Activated CD4-positive, alpha-beta T cell treated with anti-CD3 and anti-CD28 coated beads for 36 hours (primary cell): ENCODE data around the gene DYDC1. TPM values are rescaled to one million over a fixed set of nuclear protein-coding genes. Genes with fewer than 3 reads are reported as not detected.
"Not testable (repeated sequence)": the region's sequence is repeated elsewhere in the genome, so short reads cannot be mapped to it uniquely, and the experiment has no call there.

Source experiments
- ATAC-seq: fragments of 200-7000 bp; cut with Tn5 transposase; one replicate; pipeline ENCODE4 v1.10.0; 2021; ENCODE audit warnings: mild to moderate bottlenecking, moderate library complexity
- CTCF ChIA-PET: fragments of 350-600 bp; sonication (Branson Sonifier 250); formaldehyde crosslinking; loops from one replicate; lab custom pipeline; 2021; ENCODE audit warnings: antibody characterized with exemption; lab: Charles Lee
- POLR2A ChIA-PET: fragments of 350-600 bp; sonication (Branson Sonifier 250); formaldehyde crosslinking; loops from one replicate; lab custom pipeline; 2021; ENCODE audit warnings: antibody characterized with exemption, inconsistent platforms; lab: Charles Lee
- DNase-seq: peaks from one replicate; pipeline ENCODE4 v3.0.0-alpha.2; 2020
- H3K27ac Mint-ChIP-seq: one replicate; pipeline ENCODE4 v1.8.0; 2021; ENCODE audit warnings: mixed read lengths
- H3K27me3 Mint-ChIP-seq: one replicate; pipeline ENCODE4 v1.8.0; 2021; ENCODE audit warnings: mixed read lengths
- H3K36me3 Mint-ChIP-seq: one replicate; pipeline ENCODE4 v1.8.0; 2021; ENCODE audit warnings: low read depth, mixed read lengths
- H3K4me1 Mint-ChIP-seq: one replicate; pipeline ENCODE4 v1.8.0; 2021; ENCODE audit warnings: mixed read lengths
- H3K4me3 Mint-ChIP-seq: one replicate; pipeline ENCODE4 v1.8.0; 2021; ENCODE audit warnings: mild to moderate bottlenecking, moderate library complexity, mixed read lengths
- H3K9me3 Mint-ChIP-seq: one replicate; pipeline ENCODE4 v1.8.0; 2021; ENCODE audit warnings: low read depth, mixed read lengths
- intact Hi-C, 2 experiments: fragments of 100-400 bp; cut with DNase I in 1 of 2; cut with micrococcal nuclease in 1 of 2; formaldehyde crosslinking; loops; one replicate each; pipeline versions ENCODE4 v1.14.2 to v1.15.1; 2022 to 2024; cut with DNase I, micrococcal nuclease
- total RNA-seq, 2 experiments: library from RNA; stranded (reverse); gene quantifications; one replicate each; pipeline ENCODE4 v1.2.3, GENCODE V29; 2021

DYDC1 gene
- total RNA-seq, 2 experiments from 2014 or later: not detected

- Mint-ChIP-seq H3K36me3 (no peaks in the 10 kb centered on the region), H3K4me1 (no peaks in the 10 kb centered on the region), H3K27ac (no peak overlapping the region), H3K27me3 (no peaks in the 10 kb centered on the region), H3K4me3 (no peak overlapping the region), H3K9me3 (no peaks in the 10 kb centered on the region)
- ChIA-PET POLR2A (no interaction called here), CTCF (interaction anchor here (1.3 kb wide), 1 partner anchor 129 kb away, joined by 3 read pairs; no protein-coding TSS in a partner anchor)
- ATAC-seq (no peak), DNase-seq (no peak)
- intact Hi-C loops: no loop called here
These were observed 41.2 kb downstream of the DYDC1 start for GRCh38 chr10:80315391-80315790.

- H3K4me3 Mint-ChIP-seq: no peak overlapping the region
- intact Hi-C loops: no loop called here
- no peaks in the 10 kb centered on the region for H3K36me3 Mint-ChIP-seq
- no peaks in the 10 kb centered on the region for H3K4me1 Mint-ChIP-seq
- ChIA-PET CTCF (no interaction called here), POLR2A (no interaction called here)
- no peaks in the 10 kb centered on the region for H3K27me3 Mint-ChIP-seq
- no peaks in the 10 kb centered on the region for H3K9me3 Mint-ChIP-seq
- ATAC-seq (no peak), DNase-seq (no peak)
- H3K27ac Mint-ChIP-seq: no peak overlapping the region
These were observed 43.0 kb downstream of the DYDC1 start for GRCh38 chr10:80313523-80313922.

GRCh38 chr10:80305989-80306388, 50.6 kb downstream of the DYDC1 start:
- H3K4me1 Mint-ChIP-seq, POLR2A ChIA-PET, CTCF ChIA-PET, H3K27ac Mint-ChIP-seq, DNase-seq, H3K4me3 Mint-ChIP-seq, H3K36me3 Mint-ChIP-seq, intact Hi-C loops, ATAC-seq: not testable (repeated sequence)
- peaks cover 10% of the 10 kb centered on the region for H3K27me3 Mint-ChIP-seq
- peaks cover 20% of the 10 kb centered on the region for H3K9me3 Mint-ChIP-seq

GRCh38 chr10:80296942-80297341, 59.6 kb downstream of the DYDC1 start:
- ATAC-seq: no peak
- CTCF ChIA-PET: no interaction called here
- H3K4me1 Mint-ChIP-seq: no peaks in the 10 kb centered on the region
- peaks cover 7% of the 10 kb centered on the region for H3K27me3 Mint-ChIP-seq
- H3K27ac Mint-ChIP-seq: no peak overlapping the region
- H3K4me3 Mint-ChIP-seq: no peak overlapping the region
- DNase-seq: no peak
- POLR2A ChIA-PET: no interaction called here
- H3K9me3 Mint-ChIP-seq: peaks cover 18% of the 10 kb centered on the region
- intact Hi-C loops: no loop called here
- H3K36me3 Mint-ChIP-seq: no peaks in the 10 kb centered on the region

GRCh38 chr10:80292607-80293239, 63.8 kb downstream of the DYDC1 start:
- no peak for DNase-seq
- Mint-ChIP-seq H3K4me1 (no peaks in the 10 kb centered on the region), H3K27me3 (peaks cover 12% of the 10 kb centered on the region), H3K27ac (no peak overlapping the region), H3K9me3 (peaks cover 6% of the 10 kb centered on the region), H3K4me3 (no peak overlapping the region), H3K36me3 (no peaks in the 10 kb centered on the region)
- ATAC-seq: no peak
- intact Hi-C loops: no loop called here
- ChIA-PET POLR2A (no interaction called here), CTCF (interaction anchor here (0.6 kb wide), 1 partner anchor 13 kb away, joined by 4 read pairs; no protein-coding TSS in a partner anchor)

GRCh38 chr10:80290474-80291220, 65.9 kb downstream of the DYDC1 start:
- no peaks in the 10 kb centered on the region for H3K4me1 Mint-ChIP-seq
- H3K27me3 Mint-ChIP-seq: peaks cover 14% of the 10 kb centered on the region
- no peak overlapping the region for H3K27ac Mint-ChIP-seq
- H3K4me3 Mint-ChIP-seq: no peak overlapping the region
- ChIA-PET POLR2A (no interaction called here), CTCF (interaction anchor here (1.2 kb wide), 1 partner anchor 30 kb away, joined by 6 read pairs; no protein-coding TSS in a partner anchor)
- intact Hi-C loops: no loop called here
- no peaks in the 10 kb centered on the region for H3K36me3 Mint-ChIP-seq
- no peaks in the 10 kb centered on the region for H3K9me3 Mint-ChIP-seq
- no peak for DNase-seq
- ATAC-seq: no peak

GRCh38 chr10:80289451-80290287, 66.9 kb downstream of the DYDC1 start, which contains the start of gene MAT1A:
Gene MAT1A, minus strand, starts transcription at chr10:80289658. Its CDS starts 235 bp downstream, at chr10:80289423.
- H3K9me3 Mint-ChIP-seq: no peaks in the 10 kb centered on the region
- no peaks in the 10 kb centered on the region for H3K4me1 Mint-ChIP-seq
- no peak for DNase-seq
- no peaks in the 10 kb centered on the region for H3K36me3 Mint-ChIP-seq
- H3K27me3 Mint-ChIP-seq: peaks cover 14% of the 10 kb centered on the region
- CTCF ChIA-PET: interaction anchor here (0.9 to 1.2 kb wide), 2 partner anchors 29 to 242 kb away, joined by 3 to 6 read pairs; no protein-coding TSS in a partner anchor
- no peak within 1 kb of the TSS for H3K4me3 Mint-ChIP-seq
- POLR2A ChIA-PET: no interaction called here
- no peak within 1 kb of the TSS for H3K27ac Mint-ChIP-seq
- no peak for ATAC-seq
- intact Hi-C loops: no loop called here

- Mint-ChIP-seq H3K27ac (no peak overlapping the region), H3K4me3 (no peak overlapping the region), H3K27me3 (peaks cover 14% of the 10 kb centered on the region), H3K4me1 (no peaks in the 10 kb centered on the region), H3K9me3 (no peaks in the 10 kb centered on the region), H3K36me3 (no peaks in the 10 kb centered on the region)
- intact Hi-C loops: no loop called here
- POLR2A ChIA-PET: no interaction called here
- DNase-seq (no peak), ATAC-seq (no peak)
- CTCF ChIA-PET: interaction anchor here (0.9 to 1.0 kb wide), 2 partner anchors 31 to 241 kb away, joined by 3 read pairs; no protein-coding TSS in a partner anchor
These were observed 67.7 kb downstream of the DYDC1 start for GRCh38 chr10:80288849-80289248.

Other genes with a start within 250 kb of the DYDC1 start
- not detected for gene PLAC9, start 224.0 kb downstream of the DYDC1 start, total RNA-seq
- gene ANXA11, start 151.2 kb downstream of the DYDC1 start, total RNA-seq: 100 to 1,000 TPM; 256 to 348 TPM
- gene MAT1A, start 67.1 kb downstream of the DYDC1 start, total RNA-seq: not detected
- gene DYDC2, start within 50 bp of the DYDC1 start, total RNA-seq: under 1 TPM; 0.37 to 0.79 TPM
- gene PRXL2A, start 51.8 kb upstream of the DYDC1 start, total RNA-seq: 10 to 100 TPM; 15.0 to 17.6 TPM
- gene TSPAN14, start 97.6 kb upstream of the DYDC1 start, total RNA-seq: 10 to 100 TPM; 37.6 to 43.8 TPM
- under 1 TPM in 1 of 2 experiments, not detected in 1; 0.11 TPM for gene SH2D4B, start 181.1 kb upstream of the DYDC1 start, total RNA-seq